Panc1 (cell line): Measurements from ENCODE around the gene HELZ. TPM values are rescaled to one million over a fixed set of nuclear protein-coding genes. Genes with fewer than 3 reads are reported as not detected.

Experiments used
- ATAC-seq: fragments of 200-7000 bp; cut with Tn5 transposase; 2 replicates; pipeline ENCODE4 v1.9.1; 2020; ENCODE audit warnings: mild to moderate bottlenecking, moderate library complexity
- BruUV-seq: library from RNA; stranded (reverse); fragments of 400-500 nt; replicated peaks from 2 replicates; lab custom pipeline; 2021; lab: Mats Ljungman, UMichigan
- CTCF ChIA-PET: fragments of 300-600 bp; sonication (Branson Sonifier 250); formaldehyde crosslinking; loops from one replicate; lab custom pipeline; 2022; ENCODE audit warnings: antibody characterized with exemption; lab: Charles Lee
- POLR2A ChIA-PET: fragments of 300-600 bp; sonication (Branson Sonifier 250); formaldehyde crosslinking; loops from one replicate; lab custom pipeline; 2022; ENCODE audit warnings: antibody characterized with exemption; lab: Charles Lee
- DNase-seq: peaks from one replicate; pipeline ENCODE4 v3.0.0-alpha.2; 2010; ENCODE audit warnings: low read depth, low spot score
- H3K27ac ChIP-seq: 2 replicates; pipeline ENCODE4 v1.5.1; 2011; ENCODE audit warnings: mild to moderate bottlenecking, low read length, inconsistent platforms
- H3K27me3 ChIP-seq: fragments of 200-500 bp; sonication (Bioruptor generic); 2 replicates; pipeline ENCODE4 v1.6.0; 2014; ENCODE audit warnings: low read length, inconsistent platforms; ENCODE audit not compliant: control insufficient read depth, insufficient read depth
- H3K36me3 ChIP-seq: fragments of 200-500 bp; sonication (Bioruptor generic); 2 replicates; pipeline ENCODE4 v1.5.1; 2014; ENCODE audit warnings: inconsistent platforms, mild to moderate bottlenecking, low read length, moderate library complexity; ENCODE audit not compliant: control insufficient read depth, insufficient read depth
- H3K4me1 ChIP-seq: 2 replicates; pipeline ENCODE4 v1.5.1; 2011; ENCODE audit warnings: inconsistent platforms, mild to moderate bottlenecking, low read length, moderate library complexity; ENCODE audit not compliant: control insufficient read depth, insufficient read depth
- H3K4me3 ChIP-seq, 2 experiments: 2 replicates each; pipeline ENCODE4 v1.5.1; 2011 to 2012; ENCODE audit warnings: low read depth in 2 of 2, low read length in 2 of 2, mild to moderate bottlenecking in 2 of 2, inconsistent platforms in 1 of 2, moderate library complexity in 1 of 2
- H3K9me3 ChIP-seq: fragments of 200-500 bp; sonication (Bioruptor generic); 2 replicates; pipeline ENCODE4 v1.5.1; 2014; ENCODE audit warnings: low read depth, mild to moderate bottlenecking, inconsistent platforms, low read length, moderate library complexity; ENCODE audit not compliant: control insufficient read depth, insufficient read depth
- CTCF ChIP-seq: fragments of 450-650 bp; IDR thresholded peaks from 2 replicates; pipeline ENCODE4 v1.5.1; 2017; ENCODE audit warnings: mild to moderate bottlenecking
- POLR2AphosphoS5 ChIP-seq: IDR thresholded peaks from 2 replicates; pipeline ENCODE4 v1.6.1; 2012; ENCODE audit warnings: mild to moderate bottlenecking, low read depth, low read length, moderate library complexity
- REST ChIP-seq, 2 experiments: IDR thresholded peaks; 2 replicates each; pipeline ENCODE4 v1.6.1; 2011 to 2012; ENCODE audit warnings: low read depth in 2 of 2, control low read depth in 1 of 2, low read length in 1 of 2, mild to moderate bottlenecking in 1 of 2, moderate library complexity in 1 of 2; ENCODE audit not compliant: insufficient read depth in 1 of 2
- SIN3A ChIP-seq: IDR thresholded peaks from 2 replicates; pipeline ENCODE4 v1.6.1; 2012; ENCODE audit warnings: low read depth, mild to moderate bottlenecking, low read length, moderate library complexity, borderline replicate concordance; ENCODE audit not compliant: insufficient read depth
- TCF7L2 ChIP-seq: IDR thresholded peaks from 2 replicates; pipeline ENCODE4 v1.6.1; 2011; ENCODE audit warnings: mild to moderate bottlenecking, low read depth, low read length, inconsistent platforms
- in situ Hi-C: cut with HindIII; loops from 2 replicates; pipeline ENCODE4 v1.10.0; 2016; ENCODE audit warnings: low sequenced_read_pairs, low pct_unique_long_range_greater_than_20kb
- intact Hi-C: fragments of 100-400 bp; cut with micrococcal nuclease; formaldehyde crosslinking; loops from one replicate; pipeline ENCODE4 v1.10.0; 2022; ENCODE audit not compliant: unreplicated experiment
- total RNA-seq: library from RNA; stranded (reverse); gene quantifications from one replicate; pipeline ENCODE4 v1.2.1, GENCODE V29; 2021; ENCODE audit not compliant: unreplicated experiment

HELZ gene
- total RNA-seq, 1 experiment from 2014 or later = 15.0 TPM

GRCh38 chr17:67088639-67089038, 156.4 kb downstream of the HELZ start:
- TF ChIP-seq REST (IDR thresholded peaks at IDR 0.05; ENCODE audit: insufficient read depth in 1 of 2, low read depth in 2 of 2, low read length in 1 of 2) = no peak
- H3K27me3 ChIP-seq = no peaks in the 10 kb centered on the region
- no peaks in the 10 kb centered on the region for H3K4me1 ChIP-seq
- no peak overlapping the region for H3K27ac ChIP-seq
- BruUV-seq = no TSS peak
- intact Hi-C loops = no loop called here
- ChIA-PET CTCF (interaction anchor here (0.5 kb wide), 1 partner anchor 279 kb away, joined by 3 read pairs; no protein-coding TSS in a partner anchor), POLR2A (no interaction called here)
- no peak overlapping the region for H3K4me3 ChIP-seq
- H3K9me3 ChIP-seq = no peaks in the 10 kb centered on the region
- DNase-seq (no peak), ATAC-seq (no peak)
- no peaks in the 10 kb centered on the region for H3K36me3 ChIP-seq
- in situ Hi-C loops = no loop called here

GRCh38 chr17:67085406-67085805, 159.6 kb downstream of the HELZ start:
- POLR2A ChIA-PET = no interaction called here
- DNase-seq (no peak), ATAC-seq (no peak)
- intact Hi-C loops (no loop called here), in situ Hi-C loops (no loop called here)
- Histone ChIP-seq H3K36me3 (no peaks in the 10 kb centered on the region), H3K9me3 (no peaks in the 10 kb centered on the region), H3K4me1 (no peaks in the 10 kb centered on the region), H3K27me3 (no peaks in the 10 kb centered on the region), H3K4me3 (no peak overlapping the region), H3K27ac (no peak overlapping the region)
- TF ChIP-seq TCF7L2 = no peak
- no peak for TF ChIP-seq POLR2AphosphoS5
- no peak for TF ChIP-seq REST (IDR thresholded peaks at IDR 0.05; ENCODE audit: insufficient read depth in 1 of 2, low read depth in 2 of 2, low read length in 1 of 2)
- no peak for TF ChIP-seq CTCF
- TF ChIP-seq SIN3A = no peak
- CTCF ChIA-PET = no interaction called here
- no TSS peak for BruUV-seq
